HFF-Myc (cell line): Measurements from ENCODE around the gene CDADC1.

Experiments used
- DNase-seq: peaks from one replicate; pipeline ENCODE4 v3.0.0-alpha.2; 2011; ENCODE audit warnings: low read depth; ENCODE audit errors: extremely low read depth
- H3K4me3 ChIP-seq: replicated peaks from 2 replicates; pipeline ENCODE4 v1.5.1; 2011; ENCODE audit warnings: low read depth, mild to moderate bottlenecking, control low read depth, low read length
- TF ChIP-seq, protein P1 (sequence below): IDR thresholded peaks from 2 replicates; pipeline ENCODE4 v1.5.1; 2012; ENCODE audit warnings: mild to moderate bottlenecking, low read depth, low read length, control low read depth; ENCODE audit errors: missing control alignments

CDADC1 gene

GRCh38 chr13:49308921-49309408 lies 61.2 kb downstream of the CDADC1 start:
- no peak overlapping the region for H3K4me3 ChIP-seq
- DNase-seq = no peak
- TF ChIP-seq, protein P1, sequence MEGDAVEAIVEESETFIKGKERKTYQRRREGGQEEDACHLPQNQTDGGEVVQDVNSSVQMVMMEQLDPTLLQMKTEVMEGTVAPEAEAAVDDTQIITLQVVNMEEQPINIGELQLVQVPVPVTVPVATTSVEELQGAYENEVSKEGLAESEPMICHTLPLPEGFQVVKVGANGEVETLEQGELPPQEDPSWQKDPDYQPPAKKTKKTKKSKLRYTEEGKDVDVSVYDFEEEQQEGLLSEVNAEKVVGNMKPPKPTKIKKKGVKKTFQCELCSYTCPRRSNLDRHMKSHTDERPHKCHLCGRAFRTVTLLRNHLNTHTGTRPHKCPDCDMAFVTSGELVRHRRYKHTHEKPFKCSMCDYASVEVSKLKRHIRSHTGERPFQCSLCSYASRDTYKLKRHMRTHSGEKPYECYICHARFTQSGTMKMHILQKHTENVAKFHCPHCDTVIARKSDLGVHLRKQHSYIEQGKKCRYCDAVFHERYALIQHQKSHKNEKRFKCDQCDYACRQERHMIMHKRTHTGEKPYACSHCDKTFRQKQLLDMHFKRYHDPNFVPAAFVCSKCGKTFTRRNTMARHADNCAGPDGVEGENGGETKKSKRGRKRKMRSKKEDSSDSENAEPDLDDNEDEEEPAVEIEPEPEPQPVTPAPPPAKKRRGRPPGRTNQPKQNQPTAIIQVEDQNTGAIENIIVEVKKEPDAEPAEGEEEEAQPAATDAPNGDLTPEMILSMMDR = no peak

GRCh38 chr13:49310251-49310650 lies 62.5 kb downstream of the CDADC1 start:
- H3K4me3 ChIP-seq = no peak overlapping the region
- TF ChIP-seq, protein P1 = no peak
- no peak for DNase-seq

DNA sequence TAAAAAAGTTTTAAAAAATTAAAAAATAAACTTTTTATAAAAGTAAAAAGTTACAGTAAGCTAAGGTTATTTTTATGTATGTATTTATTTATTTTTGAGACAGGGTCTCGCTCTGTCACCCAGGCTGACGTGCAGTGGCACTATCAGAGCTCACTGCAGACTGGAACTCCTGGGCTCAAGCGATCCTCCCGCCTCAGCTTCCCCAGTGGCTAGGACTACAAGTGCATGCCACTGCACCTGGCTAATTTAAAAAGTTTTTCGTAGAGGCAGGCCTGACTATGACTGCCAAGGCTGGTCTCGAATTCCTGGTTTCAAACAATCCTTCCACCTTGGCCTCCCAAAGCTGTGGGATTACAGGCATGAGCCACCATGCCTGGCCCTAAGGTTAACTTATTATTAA lies 64.1 kb downstream of the CDADC1 start:
- no peak overlapping the region for H3K4me3 ChIP-seq
- TF ChIP-seq, protein P1 = no peak
- no peak for DNase-seq

DNA sequence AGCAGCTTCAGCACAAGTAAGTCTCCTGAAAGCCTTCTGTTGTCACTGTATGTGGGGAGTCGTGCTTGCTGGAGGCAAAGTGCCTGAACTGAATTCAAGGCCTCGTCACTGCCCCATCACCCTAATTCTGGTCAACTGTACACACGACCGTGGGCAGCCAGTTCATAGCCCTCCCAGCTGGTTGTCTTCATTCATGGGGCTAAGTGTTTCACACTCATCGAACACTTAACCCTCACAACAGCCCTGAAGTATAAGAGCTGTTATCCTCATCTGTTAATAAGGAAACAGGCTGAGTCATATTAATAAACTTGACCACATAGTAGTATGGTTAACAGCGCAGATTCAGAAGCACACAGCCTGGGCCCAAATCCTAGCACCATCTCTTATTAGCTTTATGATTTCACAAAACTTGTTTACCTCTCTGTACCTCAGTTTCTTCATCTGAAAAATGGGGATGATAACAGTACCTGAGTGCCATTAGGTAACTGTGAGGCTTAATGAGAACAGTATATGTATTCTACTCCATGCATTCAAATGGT lies 66.7 kb downstream of the CDADC1 start:
- DNase-seq = no peak
- H3K4me3 ChIP-seq = no peak overlapping the region; the same call in 1 of the 2 replicates
- TF ChIP-seq, protein P1 = no peak

DNA sequence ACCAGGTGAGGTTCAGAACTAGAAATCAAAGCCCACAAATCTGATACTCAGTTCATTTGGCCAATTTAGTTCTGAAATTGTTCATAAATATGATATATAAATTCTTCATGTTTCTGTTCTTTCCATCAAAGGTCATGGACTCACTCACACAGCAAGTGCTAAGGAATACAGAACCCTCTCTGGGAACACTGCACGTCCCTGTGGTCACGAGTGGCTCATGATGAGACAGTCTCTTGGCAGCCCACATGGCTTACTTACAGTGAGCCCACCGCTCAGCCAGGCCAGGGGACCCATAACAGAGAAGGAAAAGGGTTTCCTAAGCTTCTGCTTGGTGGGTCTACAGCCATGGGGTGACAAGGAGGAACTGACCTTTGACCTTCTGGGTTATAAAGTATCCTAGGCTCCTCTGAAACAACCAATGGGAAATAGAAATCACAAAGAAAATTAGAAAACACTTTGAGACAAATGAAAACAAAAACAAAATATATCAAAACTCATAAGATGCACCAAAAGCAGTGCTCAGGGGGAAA lies 67.4 kb downstream of the CDADC1 start:
- DNase-seq = no peak
- TF ChIP-seq, protein P1 = no peak

DNA sequence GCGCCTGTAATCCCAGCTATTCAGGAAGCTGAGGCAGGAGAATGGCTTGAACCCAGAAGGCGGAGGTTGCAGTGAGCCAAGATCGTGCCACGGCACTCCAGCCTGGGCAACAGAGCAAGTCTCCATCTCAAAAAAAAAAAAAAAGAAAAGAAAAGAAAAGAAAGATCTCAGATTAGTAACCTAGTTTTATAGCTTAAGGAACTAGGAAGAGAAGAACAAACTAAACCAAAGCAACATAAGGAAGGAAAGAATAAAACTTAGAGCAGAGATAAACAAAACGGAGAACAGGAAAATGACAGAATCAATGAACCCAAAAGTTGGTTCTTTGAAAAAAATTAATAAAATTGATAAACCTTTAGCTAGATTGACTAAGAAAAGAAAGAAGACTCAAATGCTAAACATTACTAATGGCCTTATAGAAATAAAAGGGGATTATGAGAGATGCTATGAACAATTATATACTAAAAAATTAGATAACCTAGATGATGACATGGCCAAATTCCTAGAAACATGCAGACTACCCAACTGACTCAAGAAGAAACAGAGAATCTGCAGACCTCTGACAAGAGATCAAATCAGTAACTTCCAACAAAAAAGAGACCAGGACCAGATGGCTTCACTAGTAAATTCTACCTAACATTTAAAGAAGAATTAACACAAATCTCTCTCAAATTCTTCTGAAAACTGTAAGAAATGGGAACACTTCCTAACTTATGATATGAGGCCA lies 68.2 kb downstream of the CDADC1 start:
- no peak for DNase-seq
- TF ChIP-seq, protein P1 = no peak
- no peak overlapping the region for H3K4me3 ChIP-seq

More for the DNA sequence above, 67.4 kb downstream of the CDADC1 start:
- H3K4me3 ChIP-seq = no peak overlapping the region
